ENCODE measurements around the gene GPR61.

GPR61 gene

GRCh38 chr1:109567877-109568672 lies 28.4 kb downstream of the GPR61 start:
- DNase-seq (ENCODE audit: low spot score) = no peak

GRCh38 chr1:109569323-109569722 lies 29.7 kb downstream of the GPR61 start:
- DNase-seq (ENCODE audit: low spot score) = no peak

GRCh38 chr1:109570414-109570813 lies 30.7 kb downstream of the GPR61 start:
- no peak for DNase-seq (ENCODE audit: low spot score)

GRCh38 chr1:109573785-109574184 lies 34.1 kb downstream of the GPR61 start:
- no peak for DNase-seq (ENCODE audit: low spot score)

- no peak for DNase-seq (ENCODE audit: low spot score)
Observed at GRCh38 chr1:109578947-109579443, 39.3 kb downstream of the GPR61 start.

GRCh38 chr1:109579491-109579890 lies 39.8 kb downstream of the GPR61 start:
- DNase-seq (ENCODE audit: low spot score) = no peak

GRCh38 chr1:109582021-109582420 lies 42.3 kb downstream of the GPR61 start:
- no peak for DNase-seq (ENCODE audit: low spot score)

- DNase-seq (ENCODE audit: low spot score) = no peak
Observed at GRCh38 chr1:109584766-109585165, 45.1 kb downstream of the GPR61 start.

- DNase-seq (ENCODE audit: low spot score) = no peak
Observed at GRCh38 chr1:109586055-109586454, 46.4 kb downstream of the GPR61 start.

GRCh38 chr1:109589177-109589576 lies 49.5 kb downstream of the GPR61 start:
- no peak for DNase-seq (ENCODE audit: low spot score)

GRCh38 chr1:109589679-109590078 lies 50.0 kb downstream of the GPR61 start:
- DNase-seq (ENCODE audit: low spot score) = no peak

GRCh38 chr1:109592916-109593315 lies 53.2 kb downstream of the GPR61 start:
- no peak for DNase-seq (ENCODE audit: low spot score)

- no peak for DNase-seq (ENCODE audit: low spot score)
Observed at GRCh38 chr1:109595531-109595930, 55.9 kb downstream of the GPR61 start.
